GM21737 (cell line): Measurements from ENCODE around the gene MALAT1.

Experiments
- ATAC-seq: cut with Tn5 transposase; IDR thresholded peaks from one replicate; pipeline ENCODE4 v1.9.1; 2021; ENCODE audit warnings: mild to moderate bottlenecking, moderate library complexity; ENCODE audit not compliant: unreplicated experiment

Gene MALAT1

DNA sequence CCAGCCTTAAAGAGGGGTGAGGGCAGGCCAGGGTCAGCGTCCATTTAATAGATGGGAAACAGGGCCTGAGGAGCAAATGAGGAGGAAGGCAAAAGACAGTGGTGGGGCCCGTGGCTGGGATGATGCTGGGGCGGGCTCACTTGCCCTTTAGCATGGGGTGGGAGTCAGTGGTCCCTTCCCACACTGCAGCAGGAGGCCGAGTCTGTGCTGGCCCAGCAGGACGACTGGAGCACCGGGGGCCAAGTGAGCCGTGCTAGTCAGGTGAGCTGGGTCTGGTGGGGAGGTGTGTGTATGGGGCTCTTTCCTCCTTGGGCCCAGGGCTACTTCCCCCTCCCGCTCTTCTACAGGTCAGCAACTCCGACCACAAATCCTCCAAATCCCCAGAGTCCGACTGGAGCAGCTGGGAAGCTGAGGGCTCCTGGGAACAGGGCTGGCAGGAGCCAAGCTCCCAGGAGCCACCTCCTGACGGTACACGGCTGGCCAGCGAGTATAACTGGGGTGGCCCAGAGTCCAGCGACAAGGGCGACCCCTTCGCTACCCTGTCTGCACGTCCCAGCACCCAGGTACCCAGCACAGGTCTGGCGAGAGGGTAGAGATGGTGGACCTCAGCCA is 38.9 kb downstream of the MALAT1 start:
- ATAC-seq, result no peak

DNA sequence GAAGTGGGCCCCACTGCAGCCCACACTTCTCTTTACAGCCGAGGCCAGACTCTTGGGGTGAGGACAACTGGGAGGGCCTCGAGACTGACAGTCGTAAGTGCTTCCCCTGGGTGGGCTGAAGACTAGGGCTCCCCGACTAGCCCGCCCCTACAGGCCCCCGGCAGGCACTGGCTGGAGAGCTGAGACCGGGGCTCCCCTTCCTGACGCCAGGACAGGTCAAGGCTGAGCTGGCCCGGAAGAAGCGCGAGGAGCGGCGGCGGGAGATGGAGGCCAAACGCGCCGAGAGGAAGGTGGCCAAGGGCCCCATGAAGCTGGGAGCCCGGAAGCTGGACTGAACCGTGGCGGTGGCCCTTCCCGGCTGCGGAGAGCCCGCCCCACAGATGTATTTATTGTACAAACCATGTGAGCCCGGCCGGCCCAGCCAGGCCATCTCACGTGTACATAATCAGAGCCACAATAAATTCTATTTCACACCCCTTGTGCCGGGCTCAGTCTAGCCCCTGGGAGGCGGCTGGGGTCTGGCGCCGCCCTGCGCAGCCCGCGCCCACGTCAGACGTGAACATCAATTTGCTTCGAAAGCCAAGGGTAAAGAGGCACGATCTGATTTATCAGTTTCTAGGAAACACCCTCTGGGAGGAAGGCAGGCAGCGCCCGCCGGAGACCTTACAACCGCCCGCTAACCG is 39.5 kb downstream of the MALAT1 start:
- no peak for ATAC-seq

DNA sequence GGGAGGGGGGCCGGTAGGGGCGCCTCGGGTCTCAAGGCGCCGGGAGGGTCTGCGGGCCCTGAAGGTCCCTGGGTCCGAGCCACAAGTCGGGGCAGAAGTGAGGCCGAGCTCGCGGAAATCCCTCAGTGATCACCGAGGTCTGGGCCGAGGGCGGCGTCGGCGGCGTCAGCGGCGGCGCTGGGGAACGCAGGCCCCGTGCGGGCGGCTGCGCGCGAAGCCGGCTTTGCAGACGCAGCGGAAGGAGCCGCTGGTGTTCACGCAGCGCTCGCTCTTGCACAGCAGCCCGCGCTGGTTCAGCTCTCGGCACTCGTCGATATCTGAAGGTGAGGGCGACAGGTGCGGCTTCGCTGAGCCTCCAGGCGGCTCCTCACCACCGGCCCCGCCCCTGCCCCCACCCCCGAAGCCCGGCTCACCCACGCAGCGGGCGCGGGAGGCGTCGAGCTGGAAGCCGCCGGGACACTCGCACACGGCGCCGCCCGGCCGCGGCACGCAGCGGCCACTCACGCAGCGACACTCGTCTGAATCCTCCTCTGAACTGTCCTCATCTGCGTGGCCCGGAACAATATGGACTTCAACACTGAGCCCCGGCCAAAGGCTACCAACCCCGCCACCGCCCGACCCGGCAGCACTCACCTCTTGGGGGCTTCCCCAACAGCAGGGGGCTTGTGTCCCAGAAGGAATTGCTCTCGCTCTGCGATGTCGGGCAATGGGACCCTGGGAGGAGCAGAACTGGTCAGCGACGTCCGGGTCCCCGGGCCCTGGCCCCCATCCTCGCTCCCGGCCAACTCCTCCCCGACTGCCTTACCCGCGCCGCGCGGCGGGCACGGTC is 40.3 kb downstream of the MALAT1 start:
- ATAC-seq, result no peak

DNA sequence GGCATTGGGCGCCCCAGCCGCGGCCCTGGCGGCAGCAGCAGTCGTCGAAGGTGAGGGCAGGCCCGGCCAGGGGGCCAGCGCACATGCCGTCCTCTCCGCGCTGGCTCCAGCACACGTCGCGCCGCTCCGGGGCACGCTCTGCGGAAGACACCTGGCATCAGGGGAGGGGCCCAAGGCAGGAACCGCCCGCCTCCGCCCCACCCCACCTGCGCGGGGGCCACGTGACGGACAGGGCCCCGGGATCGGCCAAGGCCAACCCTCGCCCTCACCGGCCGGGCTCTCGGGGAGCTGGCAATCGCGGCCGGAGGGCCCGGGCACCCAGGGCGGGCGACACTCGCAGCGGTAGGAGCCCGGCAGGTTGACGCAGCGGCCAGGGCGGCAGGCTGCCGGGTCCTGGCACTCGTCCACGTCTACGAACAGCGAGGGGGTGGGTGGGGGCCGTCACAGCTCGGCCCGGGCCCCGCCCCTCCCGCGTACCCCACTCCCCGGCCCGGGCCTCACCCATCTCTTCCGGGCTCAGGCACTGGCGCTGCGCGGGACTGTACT is 41.0 kb downstream of the MALAT1 start:
- peak; percentile 41 for ATAC-seq

DNA sequence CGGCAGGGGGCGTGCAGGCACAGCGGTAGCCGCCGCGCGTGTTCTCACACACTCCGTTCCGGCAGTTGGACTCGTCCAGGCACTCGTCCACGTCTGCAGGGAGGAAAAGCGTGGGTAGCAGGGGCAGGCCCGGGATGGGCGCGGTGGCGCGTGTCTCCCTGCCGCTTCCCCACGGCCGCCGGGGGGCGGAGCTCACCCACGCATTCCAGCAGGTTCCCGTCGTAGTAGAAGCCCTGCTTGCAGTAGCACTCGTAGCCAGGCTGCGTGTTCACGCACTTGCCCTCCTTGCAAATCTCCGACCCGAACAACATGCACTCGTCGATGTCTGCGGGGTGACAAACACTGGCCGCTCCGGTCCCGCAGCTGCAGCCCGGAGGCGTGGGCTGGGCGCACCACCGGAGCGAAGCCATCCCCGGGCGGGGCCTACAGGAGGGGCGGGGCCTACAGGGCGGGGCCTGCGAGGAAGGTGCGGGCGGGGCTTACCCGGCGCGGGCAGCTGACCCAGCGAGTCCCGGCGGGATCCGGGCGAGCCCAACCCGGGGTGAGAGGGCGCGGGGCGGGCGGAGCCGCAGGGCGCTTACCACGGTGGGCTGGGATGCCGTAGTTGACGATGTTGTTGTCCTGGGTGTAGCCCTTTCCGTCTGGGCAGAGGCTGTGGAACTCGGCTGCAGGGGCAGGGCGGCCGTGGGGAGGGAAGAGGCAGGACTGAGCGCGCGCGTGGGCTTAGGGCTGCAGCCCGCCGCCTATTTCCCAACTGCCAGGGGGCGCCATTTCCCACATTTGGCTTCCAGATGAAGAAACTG is 41.6 kb downstream of the MALAT1 start:
- ATAC-seq, result peak; percentile 63

DNA sequence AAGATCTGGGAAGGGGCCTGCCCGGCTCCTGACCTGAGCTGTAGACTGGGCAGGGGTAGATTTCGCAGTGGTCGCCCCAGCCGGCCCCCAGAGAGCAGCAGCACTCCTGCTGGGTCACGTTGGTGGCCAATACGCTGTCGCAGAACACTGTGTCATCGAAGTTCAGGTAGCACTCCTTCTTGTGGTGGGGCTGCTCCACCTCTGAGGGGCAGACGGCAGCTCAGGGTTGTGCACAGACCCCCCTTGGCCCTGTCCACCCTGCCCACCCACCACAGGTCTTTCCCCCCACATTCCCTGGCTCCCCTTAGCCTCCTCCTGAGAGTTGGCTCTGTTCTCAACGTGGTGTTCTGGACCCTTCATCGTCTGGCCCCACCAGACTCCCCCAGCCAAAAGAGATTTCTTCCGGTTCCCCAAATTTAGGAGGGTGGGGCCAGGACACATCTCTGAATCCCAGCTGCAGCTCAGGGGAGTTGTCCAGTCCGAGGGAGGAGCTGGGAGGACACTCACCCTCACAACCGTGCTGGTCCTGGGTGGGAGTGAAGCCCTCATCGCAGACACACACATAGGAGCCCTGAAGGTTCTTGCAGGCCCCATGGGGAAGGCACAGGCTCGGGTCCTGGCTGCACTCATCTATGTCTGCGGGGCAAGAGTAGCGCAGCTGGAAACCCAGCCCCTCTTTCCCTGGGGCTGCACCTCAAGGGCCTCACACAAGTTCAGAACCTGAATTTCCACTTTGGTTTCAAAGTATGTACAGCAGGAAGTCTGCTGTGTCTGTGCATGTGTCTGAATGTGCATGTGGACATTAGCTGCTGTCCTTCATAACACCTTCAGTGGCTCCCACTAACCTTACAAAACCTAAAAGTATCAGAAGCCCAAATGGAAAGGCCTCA is 42.5 kb downstream of the MALAT1 start:
- ATAC-seq, result no peak

DNA sequence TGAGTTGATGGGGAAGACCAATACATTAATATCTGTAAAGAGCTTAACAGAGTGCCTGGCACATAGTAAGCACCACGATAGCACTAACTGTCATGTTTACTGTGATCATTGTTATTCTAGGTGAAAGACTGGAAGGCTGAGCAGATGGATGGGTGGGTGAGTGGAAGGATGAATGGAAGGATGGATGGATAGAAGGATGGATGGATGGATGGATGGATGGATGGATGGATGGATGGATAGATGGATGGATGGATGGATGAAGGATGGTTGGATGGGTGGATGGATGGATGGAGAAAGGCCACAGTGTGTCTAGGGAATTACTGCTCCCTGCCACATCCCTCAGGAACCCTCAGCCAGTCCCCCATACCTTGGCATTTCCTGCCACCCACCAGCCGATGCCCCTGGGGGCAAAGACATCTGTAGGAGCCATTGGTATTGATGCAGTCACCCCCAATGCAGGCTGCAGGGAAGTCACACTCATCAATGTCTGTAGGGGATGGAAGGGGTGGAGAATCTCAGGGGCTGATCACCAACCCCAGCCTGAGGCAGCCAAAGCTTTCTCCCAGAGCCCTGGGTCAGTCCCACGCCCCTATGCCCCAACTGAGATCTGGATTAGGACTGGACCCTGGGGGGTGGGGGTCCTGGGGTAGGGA is 44.0 kb downstream of the MALAT1 start:
- no peak for ATAC-seq

DNA sequence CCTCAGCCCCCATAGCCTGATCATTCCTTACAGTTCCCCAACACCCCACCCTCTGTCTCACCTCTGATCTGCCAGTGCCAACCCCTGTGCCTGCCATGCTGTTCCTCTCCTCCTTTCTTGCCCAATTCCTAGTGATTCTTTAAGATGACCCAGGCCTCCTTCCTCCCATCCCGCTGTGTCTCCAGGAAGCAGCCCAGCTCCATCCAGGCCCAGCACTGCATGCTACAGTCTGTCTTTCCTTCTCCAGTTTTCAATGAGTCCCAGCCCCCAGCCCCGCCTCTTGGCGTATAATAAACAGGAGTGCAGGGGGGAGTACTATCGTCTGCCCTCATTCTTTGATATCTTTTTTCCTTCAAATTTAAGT is 47.0 kb downstream of the MALAT1 start:
- no peak for ATAC-seq

DNA sequence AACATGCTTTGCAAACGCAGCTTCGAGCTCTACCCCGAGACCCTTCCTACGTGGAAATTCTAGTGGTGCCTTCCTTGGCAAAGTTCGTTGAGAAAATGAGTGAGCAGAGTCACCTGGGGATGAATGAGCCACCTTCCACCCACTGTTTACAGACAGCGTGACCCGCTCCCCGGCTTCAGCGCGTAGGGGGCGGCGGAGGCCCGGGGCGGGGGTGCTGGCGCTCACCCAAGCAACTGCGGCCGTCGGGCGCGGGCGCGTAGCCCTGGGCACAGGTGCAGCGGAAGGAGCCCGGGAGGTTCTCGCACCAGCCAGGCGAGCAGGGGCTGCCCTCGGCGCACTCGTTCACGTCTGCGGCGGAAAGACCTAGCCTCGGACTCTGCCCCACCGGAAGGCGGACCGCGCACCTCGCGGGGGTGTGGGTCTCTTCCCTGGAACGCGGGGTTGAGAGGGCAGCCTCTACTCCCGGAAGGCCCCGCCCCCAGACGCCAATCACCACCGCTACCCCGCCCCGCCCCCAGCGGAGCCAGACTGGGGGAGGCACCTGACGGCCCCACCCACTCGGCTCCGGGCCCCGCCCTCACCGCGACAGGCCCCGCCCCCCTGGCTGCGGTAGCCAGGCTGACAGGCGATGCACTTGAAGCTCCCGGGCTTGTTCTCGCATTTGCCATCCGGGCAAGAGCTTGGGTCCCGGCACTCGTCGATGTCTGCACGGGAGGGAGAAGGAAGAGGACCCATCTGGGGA is 47.5 kb downstream of the MALAT1 start:
- ATAC-seq, result peak; percentile 57

DNA sequence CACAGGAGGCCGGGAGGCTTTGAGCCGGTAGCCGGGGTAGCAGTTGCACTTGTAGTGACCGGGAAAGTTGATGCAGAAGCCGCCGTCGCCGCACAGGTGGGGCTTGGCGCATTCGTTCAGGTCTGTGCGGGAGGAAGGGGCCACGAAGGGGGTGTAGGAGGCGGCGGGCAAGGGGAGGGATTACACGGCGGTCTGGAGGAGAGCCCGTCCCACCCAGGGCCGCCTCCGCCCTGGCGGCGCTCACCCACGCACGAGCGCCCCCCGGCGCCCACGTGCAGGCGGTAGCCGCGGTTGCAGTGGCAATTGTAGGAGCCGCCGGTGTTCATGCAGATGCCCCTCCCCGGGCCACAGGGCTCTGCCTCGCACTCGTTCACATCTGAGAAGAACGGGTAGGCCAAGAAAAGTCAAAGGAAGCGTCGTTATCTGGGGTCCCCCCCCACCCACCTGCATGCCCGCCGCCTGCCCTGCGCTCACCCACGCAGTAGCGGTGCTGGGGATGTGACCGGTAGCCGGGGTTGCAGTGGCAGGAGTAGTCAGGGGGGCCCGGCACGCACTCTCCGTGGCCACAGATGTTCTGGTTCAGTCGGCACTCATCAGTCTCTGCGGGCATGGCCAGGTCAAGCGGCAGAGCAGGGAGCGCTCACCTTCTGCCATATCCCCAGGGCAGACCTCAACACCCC is 48.7 kb downstream of the MALAT1 start:
- no peak for ATAC-seq

DNA sequence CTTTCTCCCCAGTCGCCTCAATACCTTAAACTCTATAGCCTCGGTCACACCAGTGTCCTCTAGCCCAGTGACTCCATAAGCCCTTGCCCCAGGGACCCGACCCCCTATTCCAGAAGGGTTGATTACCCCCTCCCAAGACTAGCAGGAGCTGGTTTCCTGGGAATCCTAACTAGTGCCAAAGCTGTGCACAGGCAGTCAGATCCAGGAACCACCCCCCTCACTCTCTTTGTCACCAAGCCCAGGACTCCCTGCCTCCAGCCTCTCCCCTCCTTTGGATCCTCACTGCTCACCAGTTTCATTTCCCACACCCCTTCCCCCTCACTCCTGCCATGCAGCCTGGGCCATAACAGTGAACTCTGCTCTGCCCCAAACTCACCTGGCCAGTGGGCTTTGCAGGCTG is 49.5 kb downstream of the MALAT1 start:
- no peak for ATAC-seq

DNA sequence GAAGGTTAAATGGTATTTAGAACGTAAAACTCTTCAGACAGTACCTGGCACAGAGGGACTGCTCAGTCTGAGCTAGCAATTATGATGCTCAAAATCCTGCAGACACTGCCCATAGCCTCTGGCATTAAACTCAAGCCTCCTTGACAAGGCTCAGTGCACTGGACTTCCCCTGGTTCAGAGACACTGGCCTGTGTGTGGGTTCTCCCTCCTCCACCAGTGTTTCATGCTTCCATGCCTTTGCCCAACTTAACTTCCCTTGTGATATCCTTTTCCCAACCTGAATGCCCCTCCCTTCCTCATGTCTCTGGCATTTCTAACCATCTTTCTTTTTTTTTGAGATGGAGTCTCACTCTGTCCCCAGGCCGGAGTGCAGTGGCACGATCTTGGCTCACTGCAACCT is 50.3 kb downstream of the MALAT1 start:
- no peak for ATAC-seq

DNA sequence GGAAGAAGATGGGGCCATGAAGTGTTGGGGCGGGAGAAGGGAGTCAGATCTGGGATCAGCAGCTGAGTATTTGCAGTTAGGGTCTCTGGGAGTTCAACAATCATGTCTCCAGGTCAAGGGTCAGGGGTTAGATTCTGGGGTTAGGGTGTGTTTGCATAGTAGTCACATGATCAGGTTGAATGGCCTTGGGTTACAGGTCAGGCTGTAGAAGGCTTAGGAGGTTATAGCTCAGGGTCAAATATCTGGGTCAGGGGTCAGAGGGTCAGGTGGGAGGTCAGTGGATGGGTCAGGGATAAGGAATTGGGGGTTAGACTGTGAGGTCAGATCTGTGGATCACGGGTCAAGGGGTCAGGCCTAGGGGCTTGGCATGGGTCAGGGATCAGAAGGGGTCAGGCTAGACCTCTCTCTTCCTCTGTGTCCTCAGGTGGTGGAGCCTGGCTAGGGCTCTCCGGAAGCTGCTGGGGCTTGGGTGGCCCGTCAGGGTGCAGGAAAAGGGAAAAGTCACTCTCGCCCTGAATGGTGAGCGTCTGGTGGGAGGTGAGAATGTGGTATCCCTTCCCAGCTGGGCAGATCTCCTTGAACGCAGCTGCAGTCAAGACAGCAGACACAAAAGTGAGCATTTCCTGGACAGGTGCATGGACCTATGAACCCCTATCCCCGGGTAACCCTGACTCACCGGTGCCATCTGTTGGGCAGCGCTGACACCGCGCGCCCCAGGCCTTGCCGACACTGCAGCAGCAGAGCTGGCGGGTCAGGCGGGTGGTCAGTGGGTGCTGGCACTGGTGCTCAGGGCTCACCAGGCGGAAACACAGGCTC is 52.9 kb downstream of the MALAT1 start:
- ATAC-seq, result peak; percentile 49

DNA sequence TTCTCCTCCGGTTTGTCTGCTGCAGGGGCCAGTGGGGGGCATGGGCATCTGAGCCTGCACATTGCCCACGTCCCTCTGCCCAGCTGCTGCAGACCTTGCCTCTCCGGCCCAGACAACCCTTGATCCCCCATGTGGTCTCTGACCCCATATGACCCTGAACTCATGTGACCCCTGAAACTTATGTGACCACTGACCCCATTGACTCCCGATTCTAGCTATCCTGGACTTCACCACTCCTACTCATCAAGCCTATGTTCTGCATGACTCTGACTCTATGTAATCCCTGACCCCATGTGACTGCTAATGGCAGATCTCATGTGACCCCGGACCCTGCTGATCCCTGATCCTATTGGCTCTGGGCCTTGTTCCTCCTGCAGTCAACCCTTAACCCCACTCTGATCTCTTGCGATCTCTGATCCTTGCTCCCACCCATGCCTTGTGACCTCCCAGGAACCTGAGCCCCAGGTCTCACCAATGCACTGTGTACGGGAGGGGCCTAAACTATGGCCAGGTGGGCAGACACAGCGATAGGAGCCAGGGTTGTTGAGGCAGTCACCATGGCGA is 53.6 kb downstream of the MALAT1 start:
- ATAC-seq, result no peak

DNA sequence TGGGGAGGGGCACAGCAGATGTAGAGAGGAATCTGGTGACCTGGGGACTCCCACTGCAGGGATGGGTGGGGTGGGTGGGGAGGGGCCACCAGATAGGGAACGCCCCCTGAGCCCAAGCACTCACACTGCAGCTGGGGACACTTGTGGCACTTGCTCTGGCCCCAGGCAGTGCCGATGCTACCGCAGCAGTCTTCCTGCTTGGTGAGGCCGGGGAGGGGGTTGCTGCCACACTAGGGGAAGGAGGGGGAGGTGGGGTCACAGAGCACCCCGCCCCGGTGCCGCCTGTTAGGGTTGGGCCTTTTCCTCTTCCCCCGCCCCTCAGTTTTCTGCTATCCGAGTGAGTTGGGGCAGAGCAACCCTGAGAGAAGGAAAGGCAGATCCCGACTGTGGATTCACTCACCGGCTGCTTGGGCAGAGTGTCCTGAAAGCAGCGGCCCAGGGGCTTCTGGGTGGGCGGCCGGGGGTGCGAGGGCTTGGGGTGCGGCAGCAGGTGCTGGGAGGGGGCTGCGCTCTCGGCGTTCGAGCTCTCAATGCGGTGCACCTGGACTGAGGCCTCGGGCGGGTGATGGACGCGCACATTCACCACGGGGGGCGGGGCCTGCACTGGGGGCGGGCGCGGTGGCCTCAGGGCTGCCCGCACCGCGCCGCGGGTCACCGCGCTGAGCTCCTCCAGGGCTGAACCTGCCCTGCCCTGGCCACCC is 54.6 kb downstream of the MALAT1 start:
- no peak for ATAC-seq

DNA sequence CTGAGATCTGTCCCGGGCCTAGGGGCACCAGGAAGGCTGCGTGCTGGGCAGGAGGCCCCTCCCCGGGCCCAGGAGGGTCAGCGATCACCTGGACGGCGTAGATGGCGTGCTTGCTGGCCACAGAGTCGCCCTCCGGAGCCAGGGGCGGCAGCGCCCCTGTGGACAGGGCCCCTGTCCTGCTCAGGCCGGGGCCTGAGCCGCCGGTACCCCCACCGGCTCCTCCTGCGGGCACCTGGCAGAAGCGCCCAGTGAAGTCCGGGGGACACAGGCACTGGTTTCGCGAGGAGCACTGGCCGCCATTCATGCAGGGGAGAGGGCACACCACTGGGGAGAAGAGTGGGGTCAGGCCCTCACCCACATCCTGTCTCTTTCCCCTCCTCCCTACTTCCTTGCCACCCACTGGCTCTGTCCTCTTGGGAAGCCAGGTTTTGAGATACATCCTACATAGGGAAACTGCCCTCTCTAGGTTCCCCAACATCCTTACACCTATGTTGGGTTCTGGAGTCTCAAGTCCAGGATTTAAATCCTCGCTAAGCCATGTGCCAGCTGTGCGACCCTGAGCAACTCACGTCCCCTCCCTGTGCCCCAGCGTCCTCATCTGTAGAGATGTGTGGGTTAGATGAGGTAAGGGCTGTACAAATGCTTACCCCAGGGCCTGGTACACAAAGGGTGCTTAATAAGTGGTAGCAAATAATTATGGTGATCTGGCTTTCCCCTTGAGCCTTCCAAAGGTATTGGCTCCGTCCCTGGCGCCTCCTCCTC is 55.4 kb downstream of the MALAT1 start:
- no peak for ATAC-seq
